ENCODE data around the gene ADAMTS14. TPM values are rescaled to one million over a fixed set of nuclear protein-coding genes. Genes with fewer than 3 reads are reported as not detected.
A peak's percentile ranks its signal among the peaks of the same experiment; 100 is the strongest.
"Not testable (repeated sequence)": the region's sequence is repeated elsewhere in the genome, so short reads cannot be mapped to it uniquely, and the experiment has no call there.

Gene ADAMTS14
- total and polyA plus RNA-seq, 5 donors from 2014 or later, result not detected

GRCh38 chr10:70666960-70667798 lies 5.1 kb upstream of the ADAMTS14 start:
- H3K9me3 ChIP-seq (ENCODE audit: control insufficient read depth in 2 of 2, low read length in 2 of 2), result no peaks in the 10 kb centered on the region
- DNase-seq, result no peak
- Mint-ChIP-seq H3K9me3 (peaks cover 0 to 3% (median 0%) of the 10 kb centered on the region in 7 donors), H3K4me3 (no peak overlapping the region), H3K27ac (no peak overlapping the region), H3K4me1 (peaks cover 0 to 5% (median 0%) of the 10 kb centered on the region in 4 donors), H3K27me3 (peaks cover 31% of the 10 kb centered on the region), H3K36me3 (no peaks in the 10 kb centered on the region)
- no peak overlapping the region for H3K27ac ChIP-seq (ENCODE audit: insufficient read depth, low read length, poor library complexity, severe bottlenecking)
- H3K36me3 ChIP-seq (ENCODE audit: control insufficient read depth, insufficient read depth, low read length), result no peaks in the 10 kb centered on the region
- peaks cover 3% of the 10 kb centered on the region for H3K27me3 ChIP-seq (ENCODE audit: control insufficient read depth, insufficient read depth, low read length)
- H3K4me1 ChIP-seq (ENCODE audit: control insufficient read depth, insufficient read depth, low read length, poor library complexity, severe bottlenecking), result no peaks in the 10 kb centered on the region
- no peak for ATAC-seq (ENCODE audit: low read depth in 2 of 2)
- no peak overlapping the region for H3K4me3 ChIP-seq (ENCODE audit: low read depth, low read length)

GRCh38 chr10:70667818-70668217 lies 4.5 kb upstream of the ADAMTS14 start:
- H3K27ac ChIP-seq (ENCODE audit: insufficient read depth, low read length, poor library complexity, severe bottlenecking); H3K4me3 Mint-ChIP-seq; H3K4me1 ChIP-seq (ENCODE audit: control insufficient read depth, insufficient read depth, low read length, poor library complexity, severe bottlenecking); H3K27ac Mint-ChIP-seq; H3K36me3 ChIP-seq (ENCODE audit: control insufficient read depth, insufficient read depth, low read length); ATAC-seq (ENCODE audit: low read depth in 2 of 2); H3K36me3 Mint-ChIP-seq; DNase-seq; H3K4me3 ChIP-seq (ENCODE audit: low read depth, low read length); H3K27me3 ChIP-seq (ENCODE audit: control insufficient read depth, insufficient read depth, low read length); H3K4me1 Mint-ChIP-seq; H3K9me3 ChIP-seq (ENCODE audit: control insufficient read depth in 2 of 2, low read length in 2 of 2); H3K9me3 Mint-ChIP-seq: not testable (repeated sequence)
- H3K27me3 Mint-ChIP-seq, result peaks cover 31% of the 10 kb centered on the region

GRCh38 chr10:70668454-70668970 lies 3.8 kb upstream of the ADAMTS14 start:
- DNase-seq, result no peak
- no peak overlapping the region for H3K27ac ChIP-seq (ENCODE audit: insufficient read depth, low read length, poor library complexity, severe bottlenecking)
- Mint-ChIP-seq H3K36me3 (no peaks in the 10 kb centered on the region), H3K27ac (no peak overlapping the region), H3K4me3 (no peak overlapping the region), H3K27me3 (peaks cover 38% of the 10 kb centered on the region), H3K4me1 (peaks cover 0 to 11% (median 3%) of the 10 kb centered on the region in 4 donors), H3K9me3 (peaks cover 0 to 3% (median 0%) of the 10 kb centered on the region in 7 donors)
- peaks cover 8% of the 10 kb centered on the region for H3K27me3 ChIP-seq (ENCODE audit: control insufficient read depth, insufficient read depth, low read length)
- ATAC-seq (ENCODE audit: low read depth in 2 of 2), result no peak
- peaks cover 5% of the 10 kb centered on the region for H3K4me1 ChIP-seq (ENCODE audit: control insufficient read depth, insufficient read depth, low read length, poor library complexity, severe bottlenecking)
- H3K9me3 ChIP-seq (ENCODE audit: control insufficient read depth in 2 of 2, low read length in 2 of 2), result no peaks in the 10 kb centered on the region
- H3K36me3 ChIP-seq (ENCODE audit: control insufficient read depth, insufficient read depth, low read length), result no peaks in the 10 kb centered on the region
- no peak overlapping the region for H3K4me3 ChIP-seq (ENCODE audit: low read depth, low read length)

- peaks cover 8% of the 10 kb centered on the region for H3K27me3 ChIP-seq (ENCODE audit: control insufficient read depth, insufficient read depth, low read length)
- peaks cover 0 to 11% (median 3%) of the 10 kb centered on the region in 4 donors for H3K4me1 Mint-ChIP-seq
- no peak overlapping the region for H3K27ac ChIP-seq (ENCODE audit: insufficient read depth, low read length, poor library complexity, severe bottlenecking)
- no peak for ATAC-seq (ENCODE audit: low read depth in 2 of 2)
- no peak for DNase-seq
- H3K36me3 Mint-ChIP-seq, result no peaks in the 10 kb centered on the region
- H3K4me3 Mint-ChIP-seq, result no peak overlapping the region
- H3K27me3 Mint-ChIP-seq, result peaks cover 43% of the 10 kb centered on the region
- no peaks in the 10 kb centered on the region for H3K36me3 ChIP-seq (ENCODE audit: control insufficient read depth, insufficient read depth, low read length)
- peaks cover 0 to 3% (median 0%) of the 10 kb centered on the region in 7 donors for H3K9me3 Mint-ChIP-seq
- H3K4me1 ChIP-seq (ENCODE audit: control insufficient read depth, insufficient read depth, low read length, poor library complexity, severe bottlenecking), result peaks cover 5% of the 10 kb centered on the region
- no peak overlapping the region for H3K4me3 ChIP-seq (ENCODE audit: low read depth, low read length)
- no peak overlapping the region for H3K27ac Mint-ChIP-seq
- no peaks in the 10 kb centered on the region for H3K9me3 ChIP-seq (ENCODE audit: control insufficient read depth in 2 of 2, low read length in 2 of 2)
These were observed 3.3 kb upstream of the ADAMTS14 start for GRCh38 chr10:70669015-70669414.

- no peak overlapping the region for H3K4me3 Mint-ChIP-seq
- no peak overlapping the region for H3K27ac Mint-ChIP-seq
- ATAC-seq (ENCODE audit: low read depth in 2 of 2) (no peak), DNase-seq (no peak)
- no peaks in the 10 kb centered on the region for H3K9me3 ChIP-seq (ENCODE audit: control insufficient read depth in 2 of 2, low read length in 2 of 2)
- H3K36me3 Mint-ChIP-seq, result no peaks in the 10 kb centered on the region
- H3K27me3 Mint-ChIP-seq, result peaks cover 49% of the 10 kb centered on the region
- H3K4me1 ChIP-seq (ENCODE audit: control insufficient read depth, insufficient read depth, low read length, poor library complexity, severe bottlenecking), result peaks cover 5% of the 10 kb centered on the region
- H3K9me3 Mint-ChIP-seq, result peaks cover 0 to 3% (median 0%) of the 10 kb centered on the region in 7 donors
- H3K36me3 ChIP-seq (ENCODE audit: control insufficient read depth, insufficient read depth, low read length), result no peaks in the 10 kb centered on the region
- H3K27me3 ChIP-seq (ENCODE audit: control insufficient read depth, insufficient read depth, low read length), result peaks cover 8% of the 10 kb centered on the region
- peaks cover 0 to 11% (median 3%) of the 10 kb centered on the region in 4 donors for H3K4me1 Mint-ChIP-seq
- no peak overlapping the region for H3K4me3 ChIP-seq (ENCODE audit: low read depth, low read length)
- H3K27ac ChIP-seq (ENCODE audit: insufficient read depth, low read length, poor library complexity, severe bottlenecking), result no peak overlapping the region
These were observed 2.5 kb upstream of the ADAMTS14 start for GRCh38 chr10:70669732-70670317.

GRCh38 chr10:70671619-70672164 lies 614 bp upstream of the ADAMTS14 start:
- H3K4me1 Mint-ChIP-seq, result peaks cover 0 to 11% (median 3%) of the 10 kb centered on the region in 4 donors
- ATAC-seq (ENCODE audit: low read depth in 2 of 2) (no peak), DNase-seq (no peak)
- H3K9me3 ChIP-seq (ENCODE audit: control insufficient read depth in 2 of 2, low read length in 2 of 2), result no peaks in the 10 kb centered on the region
- no peaks in the 10 kb centered on the region for H3K36me3 Mint-ChIP-seq
- peaks cover 5% of the 10 kb centered on the region for H3K4me1 ChIP-seq (ENCODE audit: control insufficient read depth, insufficient read depth, low read length, poor library complexity, severe bottlenecking)
- H3K27ac ChIP-seq (ENCODE audit: insufficient read depth, low read length, poor library complexity, severe bottlenecking), result no peak overlapping the region
- peaks cover 0 to 3% (median 0%) of the 10 kb centered on the region in 7 donors for H3K9me3 Mint-ChIP-seq
- peaks cover 8% of the 10 kb centered on the region for H3K27me3 ChIP-seq (ENCODE audit: control insufficient read depth, insufficient read depth, low read length)
- peak overlapping the region in 1 of 3 donors; percentile 86 for H3K27ac Mint-ChIP-seq
- peak overlapping the region in 2 of 4 donors; percentile 35 to 36 for H3K4me3 Mint-ChIP-seq
- no peaks in the 10 kb centered on the region for H3K36me3 ChIP-seq (ENCODE audit: control insufficient read depth, insufficient read depth, low read length)
- no peak overlapping the region for H3K4me3 ChIP-seq (ENCODE audit: low read depth, low read length)
- peaks cover 63% of the 10 kb centered on the region for H3K27me3 Mint-ChIP-seq

- no peak overlapping the region for H3K27ac ChIP-seq (ENCODE audit: insufficient read depth, low read length, poor library complexity, severe bottlenecking)
- Mint-ChIP-seq H3K4me3 (peak overlapping the region in 2 of 4 donors; percentile 17 to 28), H3K27ac (no peak overlapping the region), H3K27me3 (peaks cover 58% of the 10 kb centered on the region), H3K9me3 (peaks cover 0 to 3% (median 0%) of the 10 kb centered on the region in 7 donors), H3K4me1 (peaks cover 0 to 11% (median 4%) of the 10 kb centered on the region in 4 donors), H3K36me3 (no peaks in the 10 kb centered on the region)
- H3K4me1 ChIP-seq (ENCODE audit: control insufficient read depth, insufficient read depth, low read length, poor library complexity, severe bottlenecking), result peaks cover 5% of the 10 kb centered on the region
- no peak overlapping the region for H3K4me3 ChIP-seq (ENCODE audit: low read depth, low read length)
- no peaks in the 10 kb centered on the region for H3K36me3 ChIP-seq (ENCODE audit: control insufficient read depth, insufficient read depth, low read length)
- no peak for ATAC-seq (ENCODE audit: low read depth in 2 of 2)
- DNase-seq, result no peak
- H3K9me3 ChIP-seq (ENCODE audit: control insufficient read depth in 2 of 2, low read length in 2 of 2), result no peaks in the 10 kb centered on the region
- peaks cover 8% of the 10 kb centered on the region for H3K27me3 ChIP-seq (ENCODE audit: control insufficient read depth, insufficient read depth, low read length)
These were observed 980 bp downstream of the ADAMTS14 start for GRCh38 chr10:70673043-70673928.

Measured in CD4-positive, CD25-positive, alpha-beta regulatory T cell (primary cell).